ENCODE data around the gene ACAP1.
A peak's percentile ranks its signal among the peaks of the same experiment; 100 is the strongest.

ACAP1 gene, protein sequence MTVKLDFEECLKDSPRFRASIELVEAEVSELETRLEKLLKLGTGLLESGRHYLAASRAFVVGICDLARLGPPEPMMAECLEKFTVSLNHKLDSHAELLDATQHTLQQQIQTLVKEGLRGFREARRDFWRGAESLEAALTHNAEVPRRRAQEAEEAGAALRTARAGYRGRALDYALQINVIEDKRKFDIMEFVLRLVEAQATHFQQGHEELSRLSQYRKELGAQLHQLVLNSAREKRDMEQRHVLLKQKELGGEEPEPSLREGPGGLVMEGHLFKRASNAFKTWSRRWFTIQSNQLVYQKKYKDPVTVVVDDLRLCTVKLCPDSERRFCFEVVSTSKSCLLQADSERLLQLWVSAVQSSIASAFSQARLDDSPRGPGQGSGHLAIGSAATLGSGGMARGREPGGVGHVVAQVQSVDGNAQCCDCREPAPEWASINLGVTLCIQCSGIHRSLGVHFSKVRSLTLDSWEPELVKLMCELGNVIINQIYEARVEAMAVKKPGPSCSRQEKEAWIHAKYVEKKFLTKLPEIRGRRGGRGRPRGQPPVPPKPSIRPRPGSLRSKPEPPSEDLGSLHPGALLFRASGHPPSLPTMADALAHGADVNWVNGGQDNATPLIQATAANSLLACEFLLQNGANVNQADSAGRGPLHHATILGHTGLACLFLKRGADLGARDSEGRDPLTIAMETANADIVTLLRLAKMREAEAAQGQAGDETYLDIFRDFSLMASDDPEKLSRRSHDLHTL

DNA sequence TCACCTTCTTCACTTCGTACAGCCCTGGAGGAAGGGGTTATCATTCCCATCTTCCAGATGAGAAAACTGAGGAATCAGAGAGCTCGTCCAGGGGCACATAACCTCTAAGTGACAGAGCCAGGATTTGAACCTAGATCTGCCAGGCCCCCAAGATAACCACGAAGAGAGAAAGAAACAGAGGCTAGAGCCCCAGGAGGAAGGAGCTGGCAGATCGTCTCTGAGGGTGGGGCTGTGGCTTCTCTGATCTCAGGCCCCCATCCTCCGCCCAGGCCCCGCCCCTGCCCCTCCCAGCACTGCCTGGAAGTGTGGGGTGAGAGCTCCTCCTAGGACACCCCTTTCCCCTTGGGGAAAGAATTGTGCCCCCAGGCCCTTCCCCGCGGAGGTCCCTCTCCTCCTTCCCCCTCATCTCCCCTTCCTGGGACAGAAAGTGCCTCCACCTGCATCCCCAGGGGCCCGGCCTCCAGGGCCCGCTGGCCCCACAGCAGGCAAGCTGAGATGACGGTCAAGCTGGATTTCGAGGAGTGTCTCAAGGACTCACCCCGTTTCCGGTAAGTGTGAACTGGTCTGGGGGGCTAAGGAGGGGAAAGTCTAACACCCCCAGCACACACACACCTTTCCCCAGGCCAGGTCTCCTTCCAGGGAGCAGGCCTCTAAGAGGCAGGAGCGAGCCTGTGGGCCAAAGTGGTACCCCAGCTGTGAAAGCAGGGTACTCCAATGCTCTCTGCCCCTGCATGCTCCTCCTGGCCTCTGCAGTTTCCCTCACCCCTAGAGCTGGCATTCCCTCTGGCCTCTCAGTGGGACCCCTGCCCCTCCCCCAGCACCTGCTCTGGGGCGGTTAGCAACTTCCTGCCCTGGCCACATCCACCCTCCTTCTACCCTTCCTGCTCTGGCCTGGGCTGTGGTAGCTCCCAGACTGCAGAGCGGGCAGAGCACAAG is at the start of gene ACAP1:
Gene ACAP1, plus strand, starts transcription at position 290 of the 936 bp plus-strand sequence. Its CDS starts 206 bp downstream, at position 496.
- no peak for DNase-seq

DNA sequence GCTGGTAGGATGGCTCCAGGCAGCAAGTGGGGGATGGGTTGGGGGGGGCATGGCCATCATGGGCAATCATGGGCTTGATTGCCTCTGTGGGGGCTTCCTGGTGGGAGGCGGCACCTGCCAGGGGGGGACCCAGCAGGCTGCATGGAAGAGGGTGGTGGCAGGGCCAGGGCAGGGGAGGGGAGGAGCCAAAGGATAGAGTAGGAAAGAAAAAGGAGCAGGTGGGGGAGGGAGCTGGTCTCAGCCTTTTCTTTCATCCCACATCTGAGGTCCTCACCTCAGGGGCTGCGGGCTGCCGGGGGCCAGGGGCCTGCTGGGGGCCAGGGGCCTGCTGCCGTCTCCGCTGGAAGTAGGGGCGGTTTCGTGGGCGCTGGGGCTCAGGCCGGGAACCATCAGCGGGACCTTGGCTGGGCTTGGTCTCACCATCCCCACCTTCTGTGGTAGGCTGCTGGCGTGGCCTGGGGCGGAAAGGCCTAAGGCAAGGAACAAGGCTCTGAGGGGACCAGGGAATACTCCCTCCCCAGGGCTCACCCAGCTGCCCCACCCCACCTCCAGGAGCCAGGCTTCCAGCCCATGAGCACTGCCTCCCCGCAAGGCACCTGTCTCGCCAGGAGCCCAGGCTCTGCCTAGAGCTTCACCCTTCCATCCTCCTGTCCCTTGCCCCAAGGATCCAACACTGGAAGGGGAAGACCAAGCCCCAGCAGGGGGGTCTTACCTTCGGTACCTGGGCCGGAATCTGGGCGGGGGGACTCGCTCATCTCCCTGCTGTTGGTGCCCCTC is 46.9 kb upstream of the ACAP1 start:
- DNase-seq, result no peak

DNA sequence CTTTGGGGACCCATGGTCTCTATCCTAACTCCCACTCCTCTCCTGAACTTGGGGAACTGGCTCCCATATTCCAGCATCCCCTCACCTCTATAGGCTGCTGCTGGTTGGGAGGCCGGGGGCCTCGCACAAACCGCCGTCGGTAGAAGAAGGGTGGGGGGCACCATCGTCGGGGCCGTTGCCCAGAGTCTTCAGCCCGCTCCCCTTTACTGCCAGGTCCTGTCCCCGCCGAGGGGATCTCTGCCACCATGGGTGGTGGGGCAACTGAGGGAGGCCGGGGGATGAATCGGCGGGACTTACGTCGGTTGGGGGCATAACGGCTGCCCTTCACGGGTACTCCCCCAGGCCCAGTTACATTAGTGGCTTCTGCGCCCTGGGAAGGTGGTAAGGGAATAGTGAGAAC is 46.2 kb upstream of the ACAP1 start:
- no peak for DNase-seq

DNA sequence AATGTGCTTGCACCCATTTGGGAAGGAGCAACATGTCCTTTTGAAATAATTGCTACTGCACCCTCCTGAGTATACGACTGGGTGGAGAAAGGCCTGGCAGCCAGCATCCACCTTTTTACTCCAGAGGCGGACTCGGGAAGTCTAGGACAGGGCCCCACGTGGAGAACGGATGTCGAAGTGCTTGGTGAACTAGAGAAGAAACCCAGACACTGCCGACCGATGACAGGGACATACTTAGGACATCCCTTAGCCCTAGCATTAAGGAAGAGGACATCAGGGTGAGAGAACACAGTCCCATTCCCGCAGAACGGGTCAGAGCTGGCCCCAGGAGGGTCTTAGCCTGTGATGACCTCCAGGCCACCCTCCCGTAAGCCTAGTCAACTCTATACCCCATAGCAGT is 45.6 kb upstream of the ACAP1 start:
- no peak for DNase-seq

DNA sequence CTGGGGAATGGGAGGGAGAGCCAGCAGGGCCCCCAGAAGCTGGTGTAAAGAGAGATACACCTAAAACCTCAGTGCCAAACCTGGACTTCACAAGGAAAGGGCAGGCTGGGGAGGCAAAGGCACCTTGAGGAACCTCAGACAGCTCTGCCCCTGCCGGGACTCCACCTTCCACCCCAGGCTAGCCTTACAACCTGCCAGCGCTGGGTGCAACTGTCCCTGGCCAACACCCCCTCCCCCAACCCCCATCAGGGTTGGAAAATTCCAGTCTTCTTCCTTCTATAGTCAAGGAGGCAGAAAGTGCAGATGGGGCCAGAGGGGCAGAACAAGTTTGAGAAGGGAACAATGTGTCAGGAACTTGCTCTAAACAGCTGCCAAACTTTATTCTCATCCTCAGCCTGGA is 44.1 kb upstream of the ACAP1 start:
- DNase-seq, result no peak

DNA sequence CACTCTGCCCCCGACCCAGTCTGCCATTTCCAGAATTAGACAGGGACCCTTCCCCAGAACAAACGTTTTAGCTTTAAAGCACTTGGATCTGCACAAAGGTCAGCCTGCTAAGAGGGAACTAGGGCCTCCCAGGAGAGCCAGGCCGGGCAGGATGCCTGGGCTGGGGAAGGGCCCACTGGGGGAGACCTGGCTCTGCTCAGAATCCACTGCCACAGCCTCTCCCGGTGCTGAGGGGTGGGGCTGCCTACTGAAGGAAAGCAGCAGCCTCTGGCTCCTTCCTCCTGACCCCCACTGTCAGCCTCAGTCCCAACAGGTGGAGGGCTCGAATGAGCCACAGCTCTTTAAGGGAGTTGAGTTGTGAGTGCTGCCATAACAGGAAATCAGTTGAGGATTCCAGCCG is 43.6 kb upstream of the ACAP1 start:
- DNase-seq, result no peak

DNA sequence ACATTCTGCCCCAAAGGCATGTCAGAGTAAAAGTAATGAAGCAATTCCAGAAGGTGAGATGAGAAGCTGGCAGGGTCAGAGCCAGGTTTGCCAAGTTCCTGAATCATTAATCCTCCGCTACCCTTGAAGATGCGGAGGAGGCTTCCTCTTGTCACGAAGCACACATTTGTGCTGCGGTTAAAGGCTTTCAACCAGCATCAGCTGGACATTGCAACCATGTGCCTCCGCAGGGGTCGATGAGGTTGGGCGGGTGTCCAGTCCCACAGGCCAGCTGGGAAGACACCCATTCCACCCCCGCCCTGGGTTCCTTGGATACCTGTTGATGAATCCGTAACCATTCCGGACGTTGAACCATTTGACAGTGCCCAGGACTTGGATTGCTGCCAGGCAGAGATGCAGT is 43.2 kb upstream of the ACAP1 start:
- DNase-seq, result no peak

DNA sequence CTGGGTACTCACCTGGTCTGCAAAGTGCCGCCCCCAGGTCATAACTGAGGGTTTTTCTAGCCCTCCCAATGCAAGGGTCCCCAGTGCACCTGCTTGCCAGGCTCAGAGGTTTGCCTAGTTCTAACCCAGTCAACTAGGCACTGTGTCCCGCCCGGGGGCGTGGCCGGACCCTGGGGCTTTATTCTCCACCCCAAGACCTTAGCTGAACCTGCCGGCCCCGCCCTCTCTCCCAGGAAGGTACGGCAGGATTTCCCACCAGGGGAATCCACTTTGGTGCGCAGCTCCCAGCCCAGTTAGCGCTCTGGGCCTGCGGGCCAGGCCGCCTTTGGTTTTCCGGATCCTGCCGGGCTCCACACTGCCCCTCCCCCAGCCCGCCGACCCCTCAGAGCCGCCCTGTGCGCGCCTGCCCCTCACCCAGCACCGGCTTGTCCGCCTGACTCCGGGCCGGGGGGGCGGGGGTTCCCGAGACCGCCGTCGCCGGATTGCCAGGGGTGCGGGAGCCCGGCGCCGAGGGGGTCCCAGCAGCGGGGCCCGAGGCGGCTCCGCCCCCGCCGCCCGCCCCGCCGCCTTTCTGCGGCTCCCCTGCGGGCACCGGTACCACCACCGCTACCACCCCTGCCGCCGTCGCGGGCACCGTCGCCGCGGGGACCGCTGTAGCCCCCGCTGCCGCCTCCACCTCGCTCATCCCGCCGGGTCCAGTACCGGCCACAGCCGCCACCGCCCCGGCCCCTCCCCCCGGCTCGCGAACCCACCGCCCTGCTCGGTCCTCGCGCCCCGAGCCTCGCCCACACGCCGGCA is 42.3 kb upstream of the ACAP1 start:
- DNase-seq, result no peak

DNA sequence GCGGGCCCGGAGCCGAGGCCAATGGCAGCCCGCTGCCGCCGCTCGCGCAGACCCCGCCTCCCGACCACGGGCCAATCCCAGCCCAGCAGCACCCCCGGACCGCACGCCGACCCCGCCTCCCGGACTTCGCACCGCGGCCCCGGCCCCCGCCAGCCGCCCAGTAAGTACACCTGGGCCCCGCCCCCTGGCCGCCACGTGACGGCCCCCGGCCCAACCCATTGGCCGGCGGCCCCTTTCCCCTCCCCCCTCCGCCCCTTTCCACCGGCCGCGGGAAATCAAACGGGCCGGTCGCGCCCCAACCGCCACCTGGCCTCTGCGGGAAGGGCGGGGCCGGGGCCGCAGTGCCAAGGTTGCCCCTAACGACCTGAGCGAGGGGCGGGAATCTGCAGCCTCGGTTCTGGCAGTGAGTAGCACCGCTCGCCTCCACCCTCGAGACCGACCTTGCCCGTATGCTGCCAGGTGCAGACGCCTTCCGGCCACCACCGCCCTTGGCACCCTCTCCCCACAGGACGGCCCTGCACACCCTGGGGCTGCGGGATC is 41.6 kb upstream of the ACAP1 start, which contains the start of gene YBX2:
Gene YBX2, minus strand, starts transcription at position 26 of the 540 bp plus-strand sequence. CDS start 139 bp downstream, outside the sequence.
- peak in 1 of 2 experiments; percentile 49 for DNase-seq

DNA sequence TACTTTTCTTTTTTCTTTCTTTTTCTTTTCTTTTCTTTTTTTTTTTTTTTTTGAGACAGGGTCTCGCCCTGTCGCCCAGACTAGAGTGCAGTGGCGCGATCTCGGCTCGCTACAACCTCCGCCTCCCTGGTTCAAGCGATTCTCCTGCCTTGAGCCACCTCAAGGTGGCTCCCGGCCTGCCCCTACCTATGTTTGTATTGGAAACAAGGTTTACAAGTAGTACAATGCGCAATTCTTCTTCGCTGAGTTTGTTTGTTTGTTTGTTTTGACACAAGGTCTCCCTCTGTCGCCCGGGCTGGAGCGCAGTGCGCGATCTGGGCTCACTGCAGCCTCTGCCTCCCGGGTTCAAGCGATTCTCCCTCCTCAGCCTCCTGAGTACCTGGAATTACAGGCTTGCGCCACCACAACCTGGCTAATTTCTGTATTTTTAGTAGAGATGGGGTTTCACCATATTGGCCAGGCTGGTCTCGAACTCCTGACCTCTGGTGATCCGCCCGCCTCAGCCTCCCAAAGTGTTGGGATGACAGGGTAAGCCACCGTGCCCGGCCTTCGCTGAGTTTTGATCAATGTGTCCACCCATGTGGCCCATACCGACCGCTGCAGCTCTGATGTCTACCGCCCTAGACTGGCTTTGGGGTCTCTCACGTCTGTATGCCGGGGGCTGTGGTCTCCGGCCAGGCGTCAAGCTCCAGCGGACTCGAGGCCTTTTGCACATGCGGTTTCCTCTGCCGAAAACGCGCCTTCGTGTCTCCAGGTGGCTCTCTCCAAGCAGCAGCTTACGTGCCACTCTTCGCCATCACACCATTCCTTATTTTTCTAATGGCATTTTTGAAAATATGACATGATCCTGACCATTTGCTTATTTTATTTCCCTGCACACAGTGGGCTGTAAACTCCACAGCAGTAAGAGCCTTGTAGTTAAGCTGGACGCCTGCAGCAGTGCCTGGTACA is 40.8 kb upstream of the ACAP1 start:
- DNase-seq, result no peak

DNA sequence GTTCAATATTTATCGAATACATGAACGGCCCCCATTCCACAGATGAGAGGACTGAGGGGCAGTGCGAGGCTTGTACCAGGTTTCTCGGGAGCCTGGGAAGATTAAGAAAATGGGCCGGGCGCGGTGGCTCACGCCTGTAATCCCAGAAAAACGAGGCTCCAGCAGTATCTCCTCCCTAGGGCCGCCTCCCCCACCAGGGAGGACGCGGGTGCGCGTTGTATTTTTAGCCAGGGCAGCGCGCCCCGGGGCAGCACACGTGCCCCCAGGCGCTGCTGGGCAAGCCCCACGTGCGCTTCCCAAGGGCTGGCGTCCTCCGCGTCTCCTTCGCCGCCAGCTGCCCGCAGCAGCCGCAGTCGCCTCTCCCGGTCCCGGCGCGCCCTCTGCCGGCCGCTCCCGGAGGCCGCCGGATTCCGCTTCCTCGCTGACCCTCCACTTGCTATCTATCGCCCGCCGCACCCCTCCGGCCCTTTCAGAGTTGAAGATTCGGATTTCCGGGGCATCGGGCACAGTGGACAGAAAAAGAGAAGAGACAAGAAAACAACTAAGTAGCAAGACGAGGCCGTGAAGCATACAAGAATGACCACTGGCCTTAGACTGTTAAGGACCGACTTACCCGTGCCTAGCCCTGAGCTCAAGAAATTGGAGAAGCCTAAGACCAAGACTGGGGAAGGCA is 40.0 kb upstream of the ACAP1 start:
- DNase-seq, result peak; percentile 34 to 62

DNA sequence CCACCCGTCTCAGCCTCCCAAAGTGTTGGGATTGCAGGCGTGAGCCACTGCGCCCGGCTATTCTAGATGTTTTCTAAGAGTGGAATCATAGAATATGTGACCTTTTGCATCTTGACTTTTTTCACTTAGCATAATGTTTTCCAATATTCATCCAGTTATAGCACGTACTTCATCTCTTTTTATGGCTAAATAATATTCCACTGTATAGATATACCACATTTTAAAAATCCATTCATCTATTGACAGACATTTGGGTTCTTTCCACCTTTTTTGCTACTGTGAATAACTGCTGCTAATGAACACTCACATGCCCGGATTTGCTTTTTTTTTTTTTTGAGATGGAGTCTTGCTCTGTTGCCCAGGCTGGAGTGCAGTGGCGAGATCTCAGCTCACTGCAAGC is 32.1 kb upstream of the ACAP1 start:
- no peak for DNase-seq

DNA sequence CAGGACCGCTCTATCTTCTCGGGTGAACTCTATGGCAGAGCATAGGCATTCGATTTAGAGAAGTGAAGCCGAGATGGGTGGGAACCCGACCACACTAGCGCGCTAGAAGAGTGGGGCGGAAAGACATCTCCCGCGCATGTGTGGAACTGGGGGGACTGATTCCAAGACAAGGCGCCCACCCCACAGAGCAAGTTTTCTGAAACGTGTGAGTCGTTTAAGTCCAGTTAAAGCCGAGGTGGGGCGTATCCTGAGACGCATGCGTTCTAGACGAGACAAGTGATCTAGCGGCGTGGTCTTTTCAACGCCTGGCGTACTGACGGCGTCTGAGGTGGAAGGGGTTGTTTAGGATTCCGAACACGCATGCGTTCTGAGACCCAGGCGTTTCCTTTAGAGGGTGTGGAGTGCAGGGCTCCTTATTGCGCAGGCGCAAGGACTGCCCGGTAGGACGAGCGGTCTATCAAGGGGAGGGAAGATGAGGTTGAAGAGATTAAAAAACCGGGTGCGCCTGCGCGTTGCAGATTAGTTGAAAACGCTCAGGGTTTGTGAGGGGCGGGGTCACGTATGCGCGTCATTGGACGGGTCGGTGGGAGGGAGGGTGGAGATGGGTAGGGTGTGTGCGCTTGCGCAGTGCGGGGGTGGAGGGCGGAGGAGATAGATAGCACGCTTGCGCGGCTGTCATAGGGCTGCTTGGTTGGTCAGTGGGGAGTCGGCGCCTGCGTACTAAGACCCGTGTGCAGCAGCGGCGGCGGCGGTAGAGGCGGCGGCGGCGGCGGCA is 29.2 kb upstream of the ACAP1 start, which contains the start of gene EIF5A:
Gene EIF5A, plus strand, starts transcription at position 718 of the 775 bp plus-strand sequence. CDS start 2,008 bp downstream, outside the sequence.
- peak; percentile 100 for DNase-seq

DNA sequence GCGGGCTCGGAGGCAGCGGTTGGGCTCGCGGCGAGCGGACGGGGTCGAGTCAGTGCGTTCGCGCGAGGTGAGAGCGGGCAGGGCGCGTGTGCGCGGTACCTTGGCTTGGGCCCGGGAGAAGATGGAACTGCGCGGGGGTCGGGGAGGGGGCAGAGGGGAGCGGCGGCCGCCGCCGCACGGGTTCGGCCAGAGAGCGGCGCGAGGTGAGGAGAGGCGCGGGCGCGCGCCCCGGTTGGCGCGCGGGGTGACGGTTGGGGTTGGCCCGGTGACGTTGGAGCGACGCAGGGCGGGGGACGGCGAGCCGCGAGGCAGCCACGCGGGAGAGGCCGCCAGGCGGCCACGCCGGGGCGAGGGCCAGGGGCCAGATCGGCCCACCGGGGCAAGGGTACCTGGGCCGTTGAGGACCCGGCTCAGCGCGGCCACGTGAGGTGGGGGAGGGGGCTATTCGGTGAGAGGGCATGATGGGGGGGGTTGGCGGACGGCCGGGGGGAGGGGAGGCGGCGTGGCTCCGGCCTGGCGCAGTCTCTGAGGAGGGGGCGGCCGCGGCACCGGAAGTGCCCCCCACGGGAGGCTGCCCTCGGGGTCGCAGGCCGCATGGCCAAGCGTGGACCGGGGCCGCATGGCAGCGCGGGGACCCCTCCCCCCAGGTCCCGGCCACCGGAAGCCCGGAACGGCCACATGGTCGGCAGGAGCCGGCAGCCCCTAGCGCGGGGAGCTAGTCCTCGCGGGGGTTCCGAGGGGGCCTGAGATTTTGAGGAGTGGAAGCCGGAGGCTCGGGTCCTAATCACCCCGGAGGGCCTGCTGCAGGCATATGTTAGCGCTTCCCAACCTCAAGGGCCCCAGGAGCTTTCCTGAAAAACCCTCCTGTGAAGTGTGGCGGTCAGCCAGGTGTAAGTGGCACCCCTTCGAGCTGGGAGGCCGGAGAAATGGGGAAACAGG is 28.4 kb upstream of the ACAP1 start:
- no peak for DNase-seq

DNA sequence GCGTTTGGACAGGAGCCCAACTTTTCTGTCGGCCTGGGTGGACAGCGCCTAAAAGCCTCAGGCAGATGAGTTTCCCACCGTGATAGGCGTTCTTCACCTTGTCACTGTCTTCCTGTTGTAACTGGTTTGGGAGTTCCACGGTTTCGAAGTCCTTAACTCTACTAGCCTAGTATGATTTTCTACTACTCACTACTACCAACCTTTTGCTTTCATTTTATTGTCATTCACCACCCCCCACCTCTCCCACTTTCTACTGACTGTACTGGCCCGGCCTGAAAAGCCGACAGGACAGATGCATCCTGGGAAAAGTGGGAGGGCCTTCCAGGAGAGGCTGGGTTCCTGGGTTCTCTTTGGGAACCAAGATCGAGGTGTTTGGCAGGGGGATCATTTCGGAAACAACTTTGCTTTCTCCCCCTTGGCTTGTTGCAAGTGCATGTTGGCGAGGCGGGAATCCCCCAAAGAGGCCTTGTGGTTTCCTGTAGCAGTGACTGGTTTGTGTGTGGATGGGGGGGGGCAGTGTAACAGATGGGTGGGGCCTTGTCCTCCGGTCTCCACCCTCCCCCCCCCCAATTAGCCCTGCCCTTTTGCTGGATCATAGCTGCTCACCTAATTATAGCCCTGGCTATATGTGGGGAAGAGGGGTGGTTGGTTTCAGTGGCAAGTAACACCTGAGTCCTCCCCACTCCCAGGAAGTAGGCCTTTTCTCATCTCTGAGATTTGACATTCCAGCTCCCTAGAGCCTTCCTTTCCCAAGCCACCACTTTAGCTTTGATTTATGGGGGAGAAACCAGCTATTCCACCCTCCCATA is 27.5 kb upstream of the ACAP1 start:
- DNase-seq, result peak; percentile 58 to 84

DNA sequence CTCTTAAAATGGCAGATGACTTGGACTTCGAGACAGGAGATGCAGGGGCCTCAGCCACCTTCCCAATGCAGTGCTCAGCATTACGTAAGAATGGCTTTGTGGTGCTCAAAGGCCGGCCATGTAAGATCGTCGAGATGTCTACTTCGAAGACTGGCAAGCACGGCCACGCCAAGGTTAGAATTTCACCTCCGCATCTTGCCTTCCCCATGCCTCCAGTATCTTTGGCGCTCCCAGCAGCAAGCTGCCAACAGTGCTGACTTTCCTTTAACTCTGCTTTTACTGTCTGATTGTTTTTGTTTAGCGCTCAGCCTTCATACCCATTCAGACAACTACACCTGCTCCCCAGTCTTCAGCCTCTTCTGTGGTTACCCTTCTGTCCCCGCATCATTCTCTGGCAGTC is 26.7 kb upstream of the ACAP1 start:
- DNase-seq, result no peak

All from SW 1271 (cell line).